Heart right ventricle (tissue), 16 donors: Measurements from ENCODE around the gene STARD10. TPM values are rescaled to one million over a fixed set of nuclear protein-coding genes. Genes with fewer than 3 reads are reported as not detected.

Source experiments
- ATAC-seq, 8 donors: fragments of 200-7000 bp; cut with Tn5 transposase; one replicate each; pipeline ENCODE4 v1.9.1; 2020; ENCODE audit warnings: mild to moderate bottlenecking in 8 of 8, moderate library complexity in 8 of 8, moderate number of reproducible peaks in 1 of 8
- DNase-seq, 2 donors: peaks; one replicate each; pipeline ENCODE4 v3.0.0-alpha.2; 2020
- H3K27ac ChIP-seq, 10 donors: fragments of 200-600 bp; sonication (generic) in 2 of 10; one replicate each; pipeline versions ENCODE4 v1.5.0 to v1.8.0; 2020 to 2022; ENCODE audit warnings: mild to moderate bottlenecking in 3 of 10
- H3K27me3 ChIP-seq, 7 donors: fragments of 200-600 bp; one replicate each; pipeline ENCODE4 v1.8.0; 2021 to 2022; ENCODE audit warnings: mild to moderate bottlenecking in 2 of 7
- H3K36me3 ChIP-seq, 9 donors: fragments of 200-600 bp; sonication (generic) in 1 of 9; one replicate each; pipeline versions ENCODE4 v1.5.0 to v1.8.0; 2020 to 2022; ENCODE audit warnings: mild to moderate bottlenecking in 2 of 9
- H3K4me1 ChIP-seq, 9 donors: fragments of 200-600 bp; sonication (generic) in 1 of 9; one replicate each; pipeline versions ENCODE4 v1.5.0 to v1.8.0; 2020 to 2022; ENCODE audit warnings: mild to moderate bottlenecking in 4 of 9
- H3K4me3 ChIP-seq, 10 donors: fragments of 200-600 bp; sonication (generic) in 2 of 10; one replicate each; pipeline versions ENCODE4 v1.5.0 to v1.8.0; 2020 to 2022; ENCODE audit warnings: mild to moderate bottlenecking in 7 of 10, moderate library complexity in 2 of 10
- H3K9me3 ChIP-seq, 11 donors: fragments of 200-600 bp in 10 of 11; sonication (generic) in 2 of 11; one replicate each; pipeline versions ENCODE4 v1.5.0 to v1.8.0; 2013 to 2022; ENCODE audit warnings: mild to moderate bottlenecking in 2 of 11, control low read depth in 1 of 11, moderate library complexity in 1 of 11
- CTCF ChIP-seq, 9 donors: fragments of 200-600 bp; sonication (generic) in 2 of 9; IDR thresholded peaks; one replicate each; pipeline versions ENCODE4 v1.5.0 to v1.8.0; 2021 to 2022; ENCODE audit warnings: antibody characterized with exemption in 9 of 9, mild to moderate bottlenecking in 5 of 9, moderate library complexity in 1 of 9
- WGBS, 2 donors: extraction: QIAGEN DNeasy Blood & Tissue Kit; methylation state at CpG; one replicate each; pipeline ENCODE4 v1.1.7; 2013; ENCODE audit warnings: inconsistent platforms in 1 of 2; 5-methylcytosine and 5-hydroxymethylcytosine counted together
- intact Hi-C, 10 donors: fragments of 100-400 bp; cut with DNase I; formaldehyde crosslinking; loops; one replicate each; pipeline versions ENCODE4 v1.11.1 to v1.14.2; 2022
- polyA plus RNA-seq, 2 donors: library from polyadenylated mRNA; stranded (reverse); fragments of 200-250 nt; gene quantifications; one replicate each; pipeline ENCODE4 v1.2.3, GENCODE V29; 2013
- total RNA-seq, 10 donors: library from RNA; stranded (reverse); fragmentation: NEBNext Ultra II Directional in 3 of 10; extraction: Animal tissue kit (Norgen Biotek cat#: 25700) in 3 of 10; gene quantifications; one replicate each; pipeline versions ENCODE4 v1.2.1 to v1.2.4, GENCODE V29; 2021 to 2023
- donor health status: Arrhythmogenic right ventricular cardiomyopathy.
- donor health status: ischemic (EF 13 %, LVEDD 7.1; RV severe dilation, severe dysfunction).
- donor health status: healthy with polysubstance abuse.
- donor health status: DM: no; HTN: yes; CAD: no.
- donor health status: DM: no; HTN: no; CAD: no.
- donor health status: ischemic (EF 25% LVEDD 6.9; RV normal size, moderate dysfunction).
- donor health status: ischemic (EF 25% LVEDD 5.7; RV mildly dilated, moderate dysfunction).
- donor health status: healthy.
- donor health status: DM: yes; HTN: yes; CAD: no.
- donor health status: Ischemic cardiomyopathy.
- donor health status: ischemic (EF 35%, LVEDD 5.7; RV mildly dilated, moderate dysfunction).
- donor health status: nonischemic (EF 11% LVEDD 7.7; RV severe dilation, severe dysfunction).
- donor health status: DM: yes; HTN: yes; CAD: no.
- donor health status: PGD.
- donor health status: ischemic (EF 29% LVEDD 5.4; RV normal size, mild dysfunction).
- donor health status: nonischemic (EF 23%, LVEDD 6.1; RV moderate dilation, normal function).

The STARD10 gene
- total and polyA plus RNA-seq, 12 donors = 36.1 to 291 (median 51.3) TPM

DNA sequence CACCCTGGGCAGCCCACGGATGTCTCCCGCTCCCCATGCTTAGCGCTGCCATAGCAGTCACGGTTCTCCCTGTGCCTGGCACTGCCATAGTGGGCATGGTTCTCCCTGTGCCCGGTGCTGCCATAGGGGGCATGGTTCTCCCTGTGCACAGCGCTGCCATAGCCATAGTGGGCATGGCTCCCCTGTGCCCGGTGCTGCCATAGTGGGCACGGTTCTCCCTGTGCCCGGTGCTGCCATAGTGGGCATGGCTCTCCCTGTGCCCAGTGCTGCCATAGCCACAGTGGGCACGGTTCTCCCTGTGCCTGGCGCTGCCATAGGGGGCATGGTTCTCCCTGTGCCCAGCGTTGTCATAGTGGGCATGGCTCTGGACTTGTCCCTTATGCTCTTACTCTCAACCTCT lies 21.8 kb downstream of the STARD10 start:
- TF ChIP-seq CTCF (IDR thresholded peaks at IDR 0.05) = no peak
- H3K4me3 ChIP-seq = no peak overlapping the region
- ATAC-seq (peak in 1 of 8 donors; percentile 8), DNase-seq (no peak)
- intact Hi-C loops = loop anchor here in 2 of 10 donors (2.0 to 5.0 kb wide), 2 partner anchors 17 to 35 kb away; no protein-coding TSS in a partner anchor
- no peak overlapping the region for H3K27ac ChIP-seq
- H3K36me3 ChIP-seq = no peaks in the 10 kb centered on the region
- 95 to 96% methylated on average over 12 of the region's 12 CpGs for WGBS, 2 donors
- H3K4me1 ChIP-seq = peaks cover 9 to 33% (median 25%) of the 10 kb centered on the region in 9 donors
- H3K27me3 ChIP-seq = no peaks in the 10 kb centered on the region
- H3K9me3 ChIP-seq = no peaks in the 10 kb centered on the region

DNA sequence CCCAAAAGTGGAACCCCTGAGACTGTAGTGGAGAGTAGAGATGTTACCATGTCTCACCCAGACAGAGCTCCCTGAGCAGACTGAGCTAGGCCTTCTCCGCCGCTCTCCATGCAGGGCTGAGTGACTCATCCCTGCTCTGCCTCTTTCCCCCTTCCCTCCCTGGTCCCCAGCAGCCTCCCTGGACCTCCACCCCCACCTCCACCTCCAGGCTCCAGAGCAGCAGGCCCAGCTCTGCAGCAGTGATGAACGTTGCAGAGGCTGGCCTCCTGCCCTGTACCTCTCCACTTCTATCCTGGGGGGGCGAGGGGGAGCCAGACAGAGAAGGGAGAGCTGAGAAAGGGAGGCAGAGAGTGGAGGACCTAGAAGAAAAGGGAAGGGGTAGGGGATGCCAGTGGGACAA lies 22.3 kb downstream of the STARD10 start:
- H3K4me3 ChIP-seq = no peak overlapping the region
- H3K4me1 ChIP-seq = peaks cover 3 to 28% (median 20%) of the 10 kb centered on the region in 9 donors
- H3K36me3 ChIP-seq = no peaks in the 10 kb centered on the region
- H3K27ac ChIP-seq = no peak overlapping the region
- ATAC-seq (no peak), DNase-seq (no peak)
- intact Hi-C loops = loop anchor here in 1 of 10 donors (5.0 kb wide), 1 partner anchor 34 kb away; no protein-coding TSS in a partner anchor
- no peaks in the 10 kb centered on the region for H3K9me3 ChIP-seq
- no peaks in the 10 kb centered on the region for H3K27me3 ChIP-seq
- TF ChIP-seq CTCF (IDR thresholded peaks at IDR 0.05) = no peak
- 66 to 70% methylated on average over 4 of the region's 4 CpGs for WGBS, 2 donors

GRCh38 chr11:72770799-72771198 lies 23.0 kb downstream of the STARD10 start:
- TF ChIP-seq CTCF (IDR thresholded peaks at IDR 0.05) = no peak
- no peak for ATAC-seq
- no peaks in the 10 kb centered on the region for H3K9me3 ChIP-seq
- peaks cover 3 to 21% (median 16%) of the 10 kb centered on the region in 9 donors for H3K4me1 ChIP-seq
- no peaks in the 10 kb centered on the region for H3K27me3 ChIP-seq
- no peaks in the 10 kb centered on the region for H3K36me3 ChIP-seq
- H3K4me3 ChIP-seq = no peak overlapping the region
- no peak for DNase-seq
- intact Hi-C loops = loop anchor here in 1 of 10 donors (5.0 kb wide), 1 partner anchor 33 kb away; no protein-coding TSS in a partner anchor
- 94 to 98% methylated on average over 3 of the region's 3 CpGs for WGBS, 2 donors
- H3K27ac ChIP-seq = no peak overlapping the region

DNA sequence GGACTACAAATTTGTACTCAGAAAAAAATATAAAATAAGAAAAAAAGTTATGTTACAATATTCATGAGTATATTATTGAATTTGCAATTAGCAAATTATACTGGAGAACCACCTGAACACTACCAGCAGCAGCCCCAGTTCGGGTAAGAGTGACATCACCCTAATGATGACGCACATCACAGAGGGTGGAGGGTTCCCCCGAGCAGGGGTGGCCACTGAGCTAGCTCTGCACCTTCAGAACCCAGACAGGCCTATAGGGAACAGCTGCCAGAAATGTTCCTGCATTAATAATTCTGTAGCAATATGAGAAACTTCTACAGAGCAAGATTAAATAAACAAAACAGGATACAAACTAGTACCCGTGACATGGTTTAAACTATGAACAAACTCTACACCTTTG lies 24.2 kb downstream of the STARD10 start:
- Histone ChIP-seq H3K4me3 (no peak overlapping the region), H3K4me1 (peaks cover 3 to 21% (median 16%) of the 10 kb centered on the region in 9 donors), H3K36me3 (no peaks in the 10 kb centered on the region), H3K27me3 (no peaks in the 10 kb centered on the region), H3K9me3 (no peaks in the 10 kb centered on the region), H3K27ac (no peak overlapping the region)
- DNase-seq (no peak), ATAC-seq (no peak)
- intact Hi-C loops = loop anchor here in 1 of 10 donors (5.0 kb wide), 1 partner anchor 32 kb away; no protein-coding TSS in a partner anchor
- TF ChIP-seq CTCF (IDR thresholded peaks at IDR 0.05) = no peak
- WGBS, 2 donors = 88 to 92% methylated on average over 4 of the region's 4 CpGs
